Brain microvascular endothelial cell (primary cell): ENCODE measurements around the gene NECAB2.

Experiments used
- DNase-seq: peaks from one replicate; pipeline ENCODE4 v3.0.0-alpha.2; 2020
- H3K27ac ChIP-seq: fragments of 250-450 bp; sonication (Bioruptor Pico); 2 replicates; pipeline ENCODE4 v1.5.1; 2020; ENCODE audit warnings: mild to moderate bottlenecking, moderate library complexity
- H3K27me3 ChIP-seq: fragments of 250-450 bp; sonication (Bioruptor Pico); replicated peaks from 2 replicates; pipeline ENCODE4 v1.5.1; 2020; ENCODE audit warnings: mild to moderate bottlenecking
- H3K36me3 ChIP-seq: fragments of 250-450 bp; sonication (Bioruptor Pico); replicated peaks from 2 replicates; pipeline ENCODE4 v1.5.1; 2020; ENCODE audit warnings: mild to moderate bottlenecking
- H3K4me3 ChIP-seq: 2 replicates; pipeline ENCODE4 v1.5.1; 2011; ENCODE audit warnings: low read depth, mild to moderate bottlenecking, control low read depth, low read length, moderate library complexity
- CTCF ChIP-seq: IDR thresholded peaks from 2 replicates; pipeline ENCODE4 v1.5.1; 2011; ENCODE audit warnings: low read depth, mild to moderate bottlenecking, moderate library complexity, low read length, control low read depth, inconsistent platforms; ENCODE audit errors: missing control alignments
- in situ Hi-C: cut with HindIII; loops from 2 replicates; pipeline ENCODE4 v1.10.0; 2017; ENCODE audit warnings: low sequenced_read_pairs, low pct_ligation_motif_present

The NECAB2 gene

DNA sequence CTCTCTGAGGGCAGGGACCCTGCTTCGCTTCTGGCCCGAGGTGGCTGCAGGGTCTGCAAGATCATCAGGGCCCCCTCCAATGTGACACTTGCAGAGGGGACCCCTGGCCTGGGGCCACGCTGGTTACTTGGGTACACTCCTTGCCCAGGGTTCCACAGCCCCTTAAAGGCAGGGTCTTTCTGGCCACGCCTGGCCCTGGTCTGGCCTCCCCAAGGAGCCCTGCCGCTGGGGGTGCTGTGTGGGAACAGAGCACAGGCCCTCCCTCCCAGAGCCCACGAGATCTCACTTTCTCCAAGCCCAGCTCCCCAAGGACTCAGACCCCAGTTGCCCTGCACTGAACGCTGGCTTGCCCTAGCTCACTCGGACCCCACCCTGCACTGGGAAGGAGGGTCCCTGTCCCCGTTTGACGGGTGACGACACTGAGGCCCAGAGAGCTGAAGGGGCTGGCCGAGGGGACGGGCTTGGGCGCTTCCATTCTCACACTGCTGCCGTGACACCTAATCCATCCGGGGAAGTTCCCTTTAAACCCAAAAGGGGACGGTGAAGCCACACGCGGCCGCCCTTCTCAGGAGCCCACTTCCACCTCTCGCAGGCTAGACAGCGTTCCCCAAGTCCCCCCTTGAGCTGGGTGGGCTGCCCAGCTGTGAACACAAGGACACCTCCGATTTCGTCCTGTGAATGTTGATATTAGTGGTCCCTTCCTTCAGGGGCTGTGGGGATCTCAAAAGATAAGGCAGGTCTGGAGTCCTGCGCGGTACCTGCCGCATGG lies 41.9 kb upstream of the NECAB2 start:
- Histone ChIP-seq H3K27ac (no peak overlapping the region), H3K27me3 (no peaks in the 10 kb centered on the region), H3K4me3 (no peak overlapping the region), H3K36me3 (no peaks in the 10 kb centered on the region)
- no peak for DNase-seq
- in situ Hi-C loops: no loop called here
- TF ChIP-seq CTCF: no peak

DNA sequence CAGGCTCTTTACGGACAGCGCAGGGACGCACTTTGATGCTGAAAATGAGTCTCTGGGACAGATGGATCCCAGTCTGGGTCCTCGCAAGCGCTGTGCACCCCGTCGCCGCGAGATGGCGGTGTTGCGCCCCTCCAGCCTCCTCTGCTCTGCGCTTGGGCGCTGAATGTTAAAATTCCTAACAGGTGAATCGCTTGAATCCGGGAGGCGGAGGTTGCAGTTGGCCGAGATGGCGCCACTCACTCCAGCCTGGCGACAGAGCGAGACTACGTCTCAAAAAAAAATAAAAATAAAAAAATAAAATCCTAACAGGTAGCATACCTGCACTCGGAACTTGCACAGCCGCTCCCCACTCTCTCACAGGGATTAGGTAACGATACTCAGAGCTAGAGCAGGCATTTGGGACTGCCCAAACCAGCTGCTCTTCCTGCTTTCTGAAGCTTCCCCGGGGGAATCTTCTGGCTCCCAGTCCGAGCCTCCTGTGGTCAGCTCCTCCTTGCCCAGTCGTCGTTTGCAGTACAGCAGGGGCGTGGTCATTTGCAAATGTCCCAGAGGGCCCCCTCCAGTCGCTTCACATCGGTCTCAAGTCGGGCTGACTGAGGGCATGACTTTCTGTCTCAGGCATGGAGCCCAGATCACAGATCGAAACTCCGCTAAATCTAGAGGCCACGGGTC lies 41.2 kb upstream of the NECAB2 start:
- H3K27me3 ChIP-seq: no peaks in the 10 kb centered on the region
- peak; percentile 51 for DNase-seq
- H3K4me3 ChIP-seq: no peak overlapping the region
- TF ChIP-seq CTCF: peak; percentile 97
- H3K27ac ChIP-seq: no peak overlapping the region
- H3K36me3 ChIP-seq: no peaks in the 10 kb centered on the region
- in situ Hi-C loops: no loop called here

DNA sequence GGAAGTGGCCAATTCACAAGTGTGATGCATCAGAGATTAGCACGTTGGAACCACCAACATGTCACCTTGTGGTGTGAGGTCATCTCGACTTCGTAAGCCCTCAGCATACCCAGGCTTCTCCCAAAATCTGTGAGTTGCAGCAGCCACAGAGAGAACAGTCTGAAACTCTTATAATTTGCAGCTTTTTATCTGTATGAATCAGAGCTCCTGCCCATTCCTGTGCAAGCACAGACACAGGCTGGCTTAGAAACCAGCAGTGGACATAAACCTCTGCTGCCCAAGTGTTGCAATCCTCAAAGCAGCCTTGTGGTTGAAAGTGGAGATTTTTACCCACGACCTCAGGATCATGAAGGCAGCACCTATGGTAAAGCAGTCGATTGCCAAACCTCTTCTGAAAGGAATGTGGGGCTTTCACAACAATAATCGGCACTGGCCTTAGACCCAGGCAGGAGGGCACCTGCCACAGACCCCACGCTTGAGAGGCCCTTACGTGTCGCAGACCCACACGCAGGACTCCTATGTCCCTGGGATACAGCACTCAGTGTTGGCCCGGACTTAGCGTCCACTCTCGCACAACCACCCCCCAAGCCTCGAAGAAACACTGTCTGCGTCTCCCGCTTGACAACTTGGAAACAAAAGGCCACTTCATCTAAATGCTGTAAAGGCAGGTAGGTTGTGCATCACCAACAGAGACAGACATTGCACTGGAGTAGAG lies 39.5 kb upstream of the NECAB2 start:
- Histone ChIP-seq H3K4me3 (no peak overlapping the region), H3K27ac (no peak overlapping the region), H3K27me3 (no peaks in the 10 kb centered on the region), H3K36me3 (no peaks in the 10 kb centered on the region)
- TF ChIP-seq CTCF: no peak
- peak; percentile 43 for DNase-seq
- in situ Hi-C loops: no loop called here

GRCh38 chr16:83929811-83930555 lies 38.1 kb upstream of the NECAB2 start:
- Histone ChIP-seq H3K4me3 (no peak overlapping the region), H3K27ac (no peak overlapping the region), H3K36me3 (no peaks in the 10 kb centered on the region), H3K27me3 (no peaks in the 10 kb centered on the region)
- DNase-seq: no peak
- TF ChIP-seq CTCF: no peak
- in situ Hi-C loops: no loop called here

DNA sequence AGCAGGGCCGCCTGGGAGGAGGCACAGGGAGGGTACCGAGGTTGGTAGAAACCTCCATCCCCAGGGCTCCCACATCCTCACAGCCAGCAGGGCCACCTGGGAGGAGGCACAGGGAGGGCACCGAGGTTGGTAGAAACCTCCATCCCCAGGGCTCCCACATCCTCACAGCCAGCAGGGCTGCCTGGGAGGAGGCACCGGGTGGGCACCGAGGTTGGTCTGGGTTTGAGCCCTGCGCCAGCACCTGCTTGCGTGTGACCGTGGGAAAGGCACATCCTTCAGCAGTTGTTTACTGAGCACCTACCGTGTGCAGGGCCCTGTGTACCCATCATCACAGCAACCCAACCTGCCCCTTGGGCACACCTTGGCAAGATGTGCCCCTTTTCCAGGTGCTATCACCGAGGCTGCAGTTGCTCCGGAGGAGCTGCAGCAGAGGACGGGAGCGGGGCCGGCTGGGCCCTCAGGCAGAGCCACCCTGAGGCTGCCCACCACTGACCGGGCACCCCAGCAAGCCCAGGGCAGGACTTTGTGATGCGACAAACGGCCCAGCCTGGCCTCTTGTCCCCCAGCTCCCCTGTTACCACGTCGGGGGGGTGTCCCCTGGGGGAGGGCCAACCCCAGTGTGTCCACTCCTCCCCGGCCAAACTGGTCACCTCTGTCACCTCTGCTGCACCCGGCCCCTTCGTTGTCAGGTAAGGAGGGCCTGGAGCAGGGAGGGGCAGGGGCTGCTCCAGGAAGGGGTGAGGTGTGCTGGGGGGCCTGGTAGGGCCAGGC lies 37.1 kb upstream of the NECAB2 start:
- Histone ChIP-seq H3K4me3 (no peak overlapping the region), H3K27ac (no peak overlapping the region), H3K36me3 (no peaks in the 10 kb centered on the region), H3K27me3 (no peaks in the 10 kb centered on the region)
- DNase-seq: no peak
- no peak for TF ChIP-seq CTCF
- in situ Hi-C loops: no loop called here
